Measurements from ENCODE around the gene PHC3.

PHC3 gene

DNA sequence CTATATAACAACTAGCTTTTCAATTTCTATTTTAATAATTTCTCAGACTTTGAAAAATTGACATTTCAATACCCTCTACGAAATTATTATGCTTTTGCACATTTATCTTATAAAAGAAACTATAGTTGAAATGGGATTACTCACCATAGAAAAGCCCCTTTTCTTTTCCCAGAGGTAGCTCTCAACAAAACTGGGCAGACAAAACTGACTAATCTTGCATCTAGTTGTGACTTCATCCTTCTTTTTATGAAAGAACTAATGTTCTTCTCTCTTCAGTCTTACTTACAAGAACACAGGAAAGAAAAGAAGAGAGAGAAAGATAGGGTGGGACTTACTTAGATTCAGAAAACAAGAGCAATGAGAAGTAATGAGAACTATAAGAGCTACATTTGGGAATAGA, 82.8 kb downstream of the PHC3 start:
- Mint-ChIP-seq H3K4me1 (no peaks in the 10 kb centered on the region), H3K36me3 (ENCODE audit: low read depth) (peaks cover 66% of the 10 kb centered on the region), H3K27ac (no peak overlapping the region), H3K4me3 (no peak overlapping the region), H3K9me3 (no peaks in the 10 kb centered on the region), H3K27me3 (ENCODE audit: low read depth, poor library complexity) (no peaks in the 10 kb centered on the region)
- no peak for DNase-seq
- no peak for TF ChIP-seq CTCF (IDR thresholded peaks at IDR 0.05)

DNA sequence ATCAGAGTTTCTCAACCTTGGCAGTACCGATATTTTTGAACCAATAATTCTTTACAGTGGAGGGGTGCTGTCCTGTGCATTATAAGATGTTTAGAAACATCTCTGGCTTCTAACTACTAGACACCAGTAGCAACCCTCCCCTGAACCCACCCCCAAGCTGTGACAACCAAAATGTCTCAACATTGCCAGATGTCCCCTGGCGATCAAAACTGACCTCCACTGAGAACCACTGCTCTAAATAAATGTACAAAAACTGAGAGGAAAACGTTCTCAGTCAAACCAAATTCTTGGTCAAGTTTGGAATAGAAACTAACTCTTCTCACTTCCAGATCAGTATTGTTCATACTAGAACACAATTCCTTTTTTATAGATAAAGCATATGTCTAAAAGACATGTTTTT, 85.2 kb downstream of the PHC3 start:
- Mint-ChIP-seq H3K9me3 (no peaks in the 10 kb centered on the region), H3K4me3 (no peak overlapping the region), H3K4me1 (no peaks in the 10 kb centered on the region), H3K27ac (no peak overlapping the region), H3K27me3 (ENCODE audit: low read depth, poor library complexity) (no peaks in the 10 kb centered on the region), H3K36me3 (ENCODE audit: low read depth) (peaks cover 66% of the 10 kb centered on the region)
- no peak for DNase-seq
- no peak for TF ChIP-seq CTCF (IDR thresholded peaks at IDR 0.05)

DNA sequence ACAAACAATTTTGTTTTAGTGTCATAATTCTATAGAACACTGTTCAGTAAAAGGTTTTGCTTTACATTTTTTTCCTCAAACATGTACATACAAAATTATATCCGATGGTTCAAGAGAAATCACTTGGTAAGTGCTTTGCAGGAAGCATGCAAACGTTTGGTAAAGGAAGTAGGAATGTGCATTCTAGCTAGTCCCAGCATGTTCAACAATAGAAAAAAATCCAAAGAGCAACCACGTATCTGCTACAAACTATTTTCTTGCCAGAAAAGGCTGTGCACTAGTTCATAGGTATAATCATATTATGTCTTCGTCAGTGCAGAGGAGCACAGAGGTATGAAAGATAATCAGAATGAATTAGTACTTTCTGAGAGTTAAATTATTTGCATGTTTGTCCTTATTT, 85.8 kb downstream of the PHC3 start:
- H3K9me3 Mint-ChIP-seq: no peaks in the 10 kb centered on the region
- TF ChIP-seq CTCF (IDR thresholded peaks at IDR 0.05): no peak
- no peaks in the 10 kb centered on the region for H3K27me3 Mint-ChIP-seq (ENCODE audit: low read depth, poor library complexity)

GRCh38 chr3:170092907-170093306, 88.6 kb downstream of the PHC3 start:
- no peak overlapping the region for H3K4me3 Mint-ChIP-seq
- TF ChIP-seq CTCF (IDR thresholded peaks at IDR 0.05): no peak
- peaks cover 62% of the 10 kb centered on the region for H3K36me3 Mint-ChIP-seq (ENCODE audit: low read depth)
- peak overlapping the region; percentile 18 for H3K27ac Mint-ChIP-seq
- no peaks in the 10 kb centered on the region for H3K9me3 Mint-ChIP-seq
- H3K4me1 Mint-ChIP-seq: no peaks in the 10 kb centered on the region
- no peaks in the 10 kb centered on the region for H3K27me3 Mint-ChIP-seq (ENCODE audit: low read depth, poor library complexity)
- DNase-seq: no peak

More for the DNA sequence above, 85.8 kb downstream of the PHC3 start:
- no peak for DNase-seq
- Mint-ChIP-seq H3K36me3 (ENCODE audit: low read depth) (peaks cover 67% of the 10 kb centered on the region), H3K4me1 (no peaks in the 10 kb centered on the region), H3K27ac (no peak overlapping the region), H3K4me3 (no peak overlapping the region)

GRCh38 chr3:170090601-170090981, 90.9 kb downstream of the PHC3 start:
- no peak for DNase-seq
- Mint-ChIP-seq H3K36me3 (ENCODE audit: low read depth) (peaks cover 51% of the 10 kb centered on the region), H3K27ac (no peak overlapping the region), H3K27me3 (ENCODE audit: low read depth, poor library complexity) (no peaks in the 10 kb centered on the region), H3K4me3 (no peak overlapping the region), H3K4me1 (no peaks in the 10 kb centered on the region), H3K9me3 (no peaks in the 10 kb centered on the region)
- no peak for TF ChIP-seq CTCF (IDR thresholded peaks at IDR 0.05)

DNA sequence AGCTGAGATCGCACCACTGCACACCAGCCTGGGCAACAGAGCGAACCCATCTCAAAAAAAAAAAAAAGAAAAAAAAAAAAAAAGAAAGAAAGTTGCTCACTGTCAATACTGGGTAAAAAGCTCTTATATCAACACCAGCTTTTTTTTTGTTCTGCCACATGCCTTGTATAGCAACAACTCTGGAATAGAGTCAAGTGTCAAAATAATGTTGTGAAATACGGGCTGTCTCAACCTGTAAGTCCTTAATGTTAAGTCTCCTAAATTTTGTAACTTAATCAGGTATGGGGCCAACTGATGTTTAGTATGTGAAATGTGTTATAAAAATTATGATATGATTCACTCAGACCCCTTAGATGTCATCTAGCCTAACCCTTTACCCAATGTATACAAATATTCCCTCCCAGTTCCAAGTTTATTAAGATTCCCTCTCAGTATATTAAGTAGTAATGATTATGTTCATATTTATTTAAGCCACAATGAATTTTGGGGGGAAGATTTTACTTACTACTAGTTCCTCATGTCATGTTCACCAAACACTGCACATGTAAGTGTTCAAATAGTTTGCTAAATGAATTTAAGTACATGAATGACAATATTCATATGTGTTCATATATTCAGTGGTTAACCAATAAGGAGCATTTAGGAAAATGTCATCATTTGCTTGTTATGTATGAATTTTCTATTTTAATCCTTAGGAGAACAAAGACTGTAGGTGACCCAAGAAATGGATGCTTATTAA, 91.5 kb downstream of the PHC3 start:
- no peak overlapping the region for H3K4me3 Mint-ChIP-seq
- TF ChIP-seq CTCF (IDR thresholded peaks at IDR 0.05): no peak
- no peak overlapping the region for H3K27ac Mint-ChIP-seq
- no peaks in the 10 kb centered on the region for H3K27me3 Mint-ChIP-seq (ENCODE audit: low read depth, poor library complexity)
- no peaks in the 10 kb centered on the region for H3K4me1 Mint-ChIP-seq
- H3K36me3 Mint-ChIP-seq (ENCODE audit: low read depth): peaks cover 50% of the 10 kb centered on the region
- no peaks in the 10 kb centered on the region for H3K9me3 Mint-ChIP-seq
- DNase-seq: no peak
